CD4-positive, alpha-beta memory T cell (primary cell): ENCODE results near the gene TOLLIP. TPM values are rescaled to one million over a fixed set of nuclear protein-coding genes. Genes with fewer than 3 reads are reported as not detected.
A peak's percentile ranks its signal among the peaks of the same experiment; 100 is the strongest.

Source experiments
- CTCF ChIA-PET: fragments of 350-600 bp; sonication (Branson Sonifier 250); formaldehyde crosslinking; loops from one replicate; lab custom pipeline; 2021; ENCODE audit warnings: inconsistent platforms; ENCODE audit not compliant: partially characterized antibody; lab: Charles Lee
- POLR2A ChIA-PET: fragments of 350-600 bp; sonication (Branson Sonifier 250); formaldehyde crosslinking; loops from one replicate; lab custom pipeline; 2021; ENCODE audit not compliant: partially characterized antibody; lab: Charles Lee
- DNase-seq, 5 donors: peaks; one replicate each; pipeline versions ENCODE4 v3.0.0 to v3.0.0-alpha.2; 2020 to 2022; ENCODE audit warnings: mixed read lengths in 1 of 5
- H3K27ac ChIP-seq: one replicate; pipeline ENCODE4 v1.7.0; 2013; ENCODE audit warnings: low read depth, low read length
- H3K27me3 ChIP-seq: 2 replicates; pipeline ENCODE4 v1.7.0; 2013; ENCODE audit warnings: mild to moderate bottlenecking, low read length, moderate library complexity; ENCODE audit not compliant: insufficient read depth
- H3K36me3 ChIP-seq: 2 replicates; pipeline ENCODE4 v1.7.0; 2013; ENCODE audit warnings: mild to moderate bottlenecking, low read length, moderate library complexity; ENCODE audit not compliant: insufficient read depth
- H3K4me1 ChIP-seq: 2 replicates; pipeline ENCODE4 v1.7.0; 2013; ENCODE audit warnings: mild to moderate bottlenecking, low read length, moderate library complexity; ENCODE audit not compliant: insufficient read depth
- H3K4me3 ChIP-seq, 2 donors: one replicate each; pipeline ENCODE4 v1.7.0; 2013; ENCODE audit warnings: low read length in 2 of 2, mild to moderate bottlenecking in 1 of 2
- H3K9me3 ChIP-seq, 2 donors: one replicate each; pipeline ENCODE4 v1.7.0; 2013; ENCODE audit warnings: low read length in 2 of 2, control low read depth in 1 of 2; ENCODE audit not compliant: control insufficient read depth in 1 of 2
- H3K27ac Mint-ChIP-seq, 7 donors: one replicate each; pipeline ENCODE4 v1.8.0; 2020 to 2021; ENCODE audit warnings: mixed read lengths in 7 of 7, mild to moderate bottlenecking in 6 of 7, inconsistent platforms in 3 of 7, moderate library complexity in 3 of 7
- H3K27me3 Mint-ChIP-seq, 2 donors: one replicate each; pipeline ENCODE4 v1.8.0; 2020 to 2021; ENCODE audit warnings: mixed read lengths in 2 of 2
- H3K36me3 Mint-ChIP-seq, 2 donors: one replicate each; pipeline ENCODE4 v1.8.0; 2020 to 2021; ENCODE audit warnings: mixed read lengths in 2 of 2, inconsistent platforms in 1 of 2, mild to moderate bottlenecking in 1 of 2
- H3K4me1 Mint-ChIP-seq, 4 donors: one replicate each; pipeline ENCODE4 v1.8.0; 2020 to 2021; ENCODE audit warnings: mixed read lengths in 4 of 4, mild to moderate bottlenecking in 1 of 4
- H3K4me3 Mint-ChIP-seq, 8 donors: one replicate each; pipeline ENCODE4 v1.8.0; 2020 to 2021; ENCODE audit warnings: mixed read lengths in 8 of 8, mild to moderate bottlenecking in 7 of 8, moderate library complexity in 6 of 8, inconsistent platforms in 3 of 8
- H3K9me3 Mint-ChIP-seq, 8 donors: one replicate each; pipeline ENCODE4 v1.8.0; 2020 to 2021; ENCODE audit warnings: mixed read lengths in 8 of 8, mild to moderate bottlenecking in 5 of 8, inconsistent platforms in 3 of 8, moderate library complexity in 1 of 8
- intact Hi-C: fragments of 100-400 bp; cut with micrococcal nuclease; formaldehyde crosslinking; loops from one replicate; pipeline ENCODE4 v1.15.1; 2023
- polyA plus RNA-seq, 2 donors: library from polyadenylated mRNA; unstranded; fragments of 300-500 nt; fragmentation: Illumina TruSeq; gene quantifications; one replicate each; pipeline ENCODE4 v1.2.3, GENCODE V29; 2021
- total RNA-seq, 2 experiments: library from RNA; stranded (reverse); gene quantifications; one replicate each; pipeline ENCODE4 v1.2.3, GENCODE V29; 2021

TOLLIP gene
- total and polyA plus RNA-seq, 4 experiments from 2014 or later = 29.8 to 51.4 (median 41.7) TPM

DNA sequence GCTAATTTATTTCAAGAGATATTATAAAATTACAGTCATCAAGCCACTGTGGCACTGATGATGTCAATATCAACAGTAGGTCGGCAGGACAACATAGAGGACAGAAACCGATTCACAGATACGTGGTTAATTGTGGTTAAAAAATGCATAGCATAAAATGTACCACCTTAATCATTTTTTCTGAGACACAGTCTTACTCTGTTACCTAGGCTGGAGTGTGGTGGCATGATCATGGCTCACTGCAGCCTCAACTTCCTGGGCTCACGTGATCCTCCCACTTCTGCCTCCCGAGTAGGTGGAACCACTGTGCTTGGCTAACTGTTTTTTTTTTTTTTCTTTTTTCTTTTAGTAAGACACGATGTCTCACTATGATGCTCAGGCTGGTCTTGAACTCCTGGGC, 21.0 kb upstream of the TOLLIP start:
- H3K27me3 ChIP-seq = no peaks in the 10 kb centered on the region
- H3K27me3 Mint-ChIP-seq = peaks cover 0 to 6% of the 10 kb centered on the region in 2 donors
- peaks cover 0 to 8% (median 5%) of the 10 kb centered on the region in 4 donors for H3K4me1 Mint-ChIP-seq
- H3K4me1 ChIP-seq = peaks cover 8% of the 10 kb centered on the region
- ChIA-PET POLR2A (no interaction called here), CTCF (no interaction called here)
- intact Hi-C loops = loop anchor here (10.0 kb wide), 1 partner anchor 66 kb away; no protein-coding TSS in a partner anchor
- H3K36me3 ChIP-seq = no peaks in the 10 kb centered on the region
- H3K36me3 Mint-ChIP-seq = peaks cover 0 to 3% of the 10 kb centered on the region in 2 donors
- peaks cover 0 to 28% (median 22%) of the 10 kb centered on the region in 8 donors for H3K9me3 Mint-ChIP-seq
- no peak overlapping the region for H3K27ac Mint-ChIP-seq
- H3K4me3 Mint-ChIP-seq = no peak overlapping the region
- no peak overlapping the region for H3K4me3 ChIP-seq
- DNase-seq = no peak
- H3K27ac ChIP-seq = no peak overlapping the region
- no peaks in the 10 kb centered on the region for H3K9me3 ChIP-seq

DNA sequence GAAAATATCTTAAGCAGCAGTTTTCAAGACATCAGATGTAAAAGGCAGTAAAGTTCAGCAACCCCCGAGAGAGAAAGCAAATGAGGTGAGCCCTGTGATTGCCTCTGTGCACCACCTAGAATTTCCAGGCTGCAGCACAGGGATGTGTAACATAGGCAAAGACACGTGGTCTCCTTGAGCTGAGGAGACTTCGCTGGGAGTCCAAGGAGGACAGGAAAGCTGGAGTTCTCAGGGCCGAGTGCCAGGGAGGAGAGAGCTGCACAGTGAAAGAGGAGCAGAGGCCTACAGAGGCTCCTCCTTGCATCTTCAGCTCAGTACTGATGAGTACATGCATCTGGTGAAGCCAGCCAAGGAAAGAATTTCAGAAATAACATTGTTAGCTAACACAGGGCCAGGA, 17.6 kb upstream of the TOLLIP start:
- peak overlapping the region in 1 of 8 donors; percentile 10 for H3K4me3 Mint-ChIP-seq
- Histone ChIP-seq H3K9me3 (no peaks in the 10 kb centered on the region), H3K27ac (no peak overlapping the region), H3K27me3 (no peaks in the 10 kb centered on the region), H3K4me3 (no peak overlapping the region), H3K4me1 (peaks cover 3% of the 10 kb centered on the region), H3K36me3 (no peaks in the 10 kb centered on the region)
- H3K27ac Mint-ChIP-seq = no peak overlapping the region
- H3K9me3 Mint-ChIP-seq = peaks cover 0 to 28% (median 21%) of the 10 kb centered on the region in 8 donors
- no peak for DNase-seq
- H3K27me3 Mint-ChIP-seq = peaks cover 10 to 11% of the 10 kb centered on the region in 2 donors
- CTCF ChIA-PET = no interaction called here
- POLR2A ChIA-PET = interaction anchor here (1.1 to 1.4 kb wide), 2 partner anchors 9 to 16 kb away, joined by 3 to 5 read pairs; no protein-coding TSS in a partner anchor
- intact Hi-C loops = no loop called here
- no peaks in the 10 kb centered on the region for H3K4me1 Mint-ChIP-seq
- peaks cover 0 to 3% of the 10 kb centered on the region in 2 donors for H3K36me3 Mint-ChIP-seq

DNA sequence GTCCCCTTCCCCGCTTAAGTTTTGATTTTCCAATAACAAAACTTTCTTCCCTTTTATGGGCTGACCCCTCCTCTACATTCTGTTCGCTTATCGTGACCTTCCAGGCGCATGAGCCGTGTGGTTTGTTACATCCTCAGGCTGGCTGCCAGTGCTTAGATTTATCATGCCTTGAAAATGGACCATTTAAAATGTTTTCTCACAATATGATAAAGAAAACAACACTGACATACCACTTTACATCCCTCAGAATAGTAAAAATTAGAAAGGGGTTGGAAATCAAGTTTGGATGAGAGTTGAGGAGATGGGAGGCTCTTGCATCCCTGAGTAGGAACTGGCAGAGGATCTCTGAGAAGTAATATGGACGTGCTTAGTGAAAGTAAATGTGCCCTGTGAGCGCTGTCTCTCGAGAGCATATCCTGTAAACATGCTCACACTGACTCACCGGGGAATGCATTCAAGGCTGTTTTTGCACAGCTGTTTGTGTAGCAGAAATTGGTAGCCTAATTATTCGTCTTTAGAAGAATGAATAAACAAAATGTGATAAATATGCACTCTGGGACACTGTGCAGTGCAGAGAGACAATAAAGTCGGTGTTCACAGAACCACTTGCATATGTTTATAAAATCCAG, 17.1 kb upstream of the TOLLIP start:
- no peaks in the 10 kb centered on the region for H3K36me3 ChIP-seq
- H3K36me3 Mint-ChIP-seq = peaks cover 0 to 3% of the 10 kb centered on the region in 2 donors
- intact Hi-C loops = no loop called here
- CTCF ChIA-PET = no interaction called here
- H3K4me3 Mint-ChIP-seq = peak overlapping the region in 3 of 8 donors; percentile 10 to 44 (median 10)
- no peaks in the 10 kb centered on the region for H3K27me3 ChIP-seq
- no peak for DNase-seq
- H3K27me3 Mint-ChIP-seq = peaks cover 10 to 13% of the 10 kb centered on the region in 2 donors
- peaks cover 3% of the 10 kb centered on the region for H3K4me1 ChIP-seq
- peaks cover 0 to 28% (median 21%) of the 10 kb centered on the region in 8 donors for H3K9me3 Mint-ChIP-seq
- no peak overlapping the region for H3K27ac ChIP-seq
- POLR2A ChIA-PET = interaction anchor here (1.1 to 1.4 kb wide), 2 partner anchors 9 to 16 kb away, joined by 3 to 5 read pairs; no protein-coding TSS in a partner anchor
- H3K4me3 ChIP-seq = no peak overlapping the region
- no peaks in the 10 kb centered on the region for H3K9me3 ChIP-seq
- H3K4me1 Mint-ChIP-seq = no peaks in the 10 kb centered on the region
- H3K27ac Mint-ChIP-seq = peak overlapping the region in 2 of 7 donors; percentile 14 to 68

- intact Hi-C loops = no loop called here
- no peaks in the 10 kb centered on the region for H3K9me3 ChIP-seq
- no peaks in the 10 kb centered on the region for H3K27me3 ChIP-seq
- no peak overlapping the region for H3K4me3 Mint-ChIP-seq
- no peak overlapping the region for H3K4me3 ChIP-seq
- CTCF ChIA-PET = no interaction called here
- peaks cover 0 to 2% of the 10 kb centered on the region in 2 donors for H3K36me3 Mint-ChIP-seq
- no peak overlapping the region for H3K27ac Mint-ChIP-seq
- no peaks in the 10 kb centered on the region for H3K4me1 Mint-ChIP-seq
- peaks cover 15 to 22% of the 10 kb centered on the region in 2 donors for H3K27me3 Mint-ChIP-seq
- H3K27ac ChIP-seq = no peak overlapping the region
- no peaks in the 10 kb centered on the region for H3K4me1 ChIP-seq
- no peak for DNase-seq
- H3K36me3 ChIP-seq = no peaks in the 10 kb centered on the region
- POLR2A ChIA-PET = interaction anchor here (1.3 kb wide), 1 partner anchor 15 kb away, joined by 3 read pairs; the partner anchor contains the start of gene TOLLIP
- peaks cover 0 to 25% (median 21%) of the 10 kb centered on the region in 8 donors for H3K9me3 Mint-ChIP-seq
Observed at GRCh38 chr11:1323774-1324173, 14.3 kb upstream of the TOLLIP start.

GRCh38 chr11:1317993-1318392, 8.6 kb upstream of the TOLLIP start:
- intact Hi-C loops = no loop called here
- Mint-ChIP-seq H3K4me1 (no peaks in the 10 kb centered on the region), H3K9me3 (peaks cover 0 to 1% (median 0%) of the 10 kb centered on the region in 8 donors), H3K4me3 (no peak overlapping the region), H3K27ac (no peak overlapping the region), H3K27me3 (peaks cover 7 to 13% of the 10 kb centered on the region in 2 donors), H3K36me3 (no peaks in the 10 kb centered on the region)
- Histone ChIP-seq H3K4me3 (no peak overlapping the region), H3K27ac (no peak overlapping the region), H3K9me3 (no peaks in the 10 kb centered on the region), H3K36me3 (no peaks in the 10 kb centered on the region), H3K4me1 (no peaks in the 10 kb centered on the region), H3K27me3 (no peaks in the 10 kb centered on the region)
- DNase-seq = no peak
- ChIA-PET POLR2A (no interaction called here), CTCF (no interaction called here)

- Histone ChIP-seq H3K4me1 (no peaks in the 10 kb centered on the region), H3K27ac (no peak overlapping the region), H3K27me3 (no peaks in the 10 kb centered on the region), H3K4me3 (no peak overlapping the region), H3K36me3 (no peaks in the 10 kb centered on the region), H3K9me3 (no peaks in the 10 kb centered on the region)
- H3K27ac Mint-ChIP-seq = no peak overlapping the region
- H3K9me3 Mint-ChIP-seq = peaks cover 0 to 2% (median 0%) of the 10 kb centered on the region in 8 donors
- peaks cover 7 to 13% of the 10 kb centered on the region in 2 donors for H3K27me3 Mint-ChIP-seq
- no peak for DNase-seq
- intact Hi-C loops = no loop called here
- H3K4me3 Mint-ChIP-seq = no peak overlapping the region
- CTCF ChIA-PET = no interaction called here
- no peaks in the 10 kb centered on the region for H3K4me1 Mint-ChIP-seq
- POLR2A ChIA-PET = no interaction called here
- no peaks in the 10 kb centered on the region for H3K36me3 Mint-ChIP-seq
Observed at GRCh38 chr11:1317432-1317831, 8.0 kb upstream of the TOLLIP start.

DNA sequence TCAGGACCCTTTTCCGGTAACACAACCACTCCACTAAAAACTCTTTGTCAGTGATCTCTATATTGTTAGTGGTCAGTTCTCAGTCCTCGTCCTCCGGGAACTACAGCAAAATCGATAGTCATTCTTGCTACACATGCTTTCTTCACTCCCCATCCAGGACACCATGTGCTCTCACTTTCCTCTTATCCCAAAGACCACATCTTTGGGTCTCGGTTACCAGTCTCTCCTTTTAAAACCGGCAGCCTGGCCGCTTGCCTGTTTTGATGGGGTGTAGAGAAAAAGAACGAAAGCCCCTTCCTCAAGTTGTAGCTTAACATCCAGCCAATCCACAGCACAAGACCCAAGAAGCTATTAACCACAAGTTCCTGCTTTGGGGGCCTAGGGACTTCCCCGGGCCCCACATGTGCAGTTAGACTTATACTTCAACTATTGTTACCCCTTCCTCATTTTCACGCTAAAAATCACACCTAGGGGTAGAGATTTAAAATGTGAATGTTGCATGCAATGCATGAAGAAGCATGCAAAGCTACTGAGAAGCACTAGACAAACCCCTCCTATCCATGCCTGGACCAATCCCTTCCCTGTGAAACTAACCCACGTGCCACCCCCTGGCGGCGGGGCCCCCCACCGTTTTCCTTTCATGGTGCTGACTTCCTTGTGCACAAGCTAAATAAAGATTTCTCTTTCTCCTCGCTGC, 1.5 kb upstream of the TOLLIP start:
- Mint-ChIP-seq H3K36me3 (peaks cover 0 to 10% of the 10 kb centered on the region in 2 donors), H3K9me3 (peaks cover 0 to 7% (median under 1%) of the 10 kb centered on the region in 8 donors), H3K27ac (peak overlapping the region; percentile 63 to 98 (median 94)), H3K4me3 (peak overlapping the region; percentile 83 to 91 (median 87)), H3K27me3 (peaks cover 0 to 1% of the 10 kb centered on the region in 2 donors), H3K4me1 (peaks cover 17 to 43% (median 33%) of the 10 kb centered on the region in 4 donors)
- intact Hi-C loops = no loop called here
- H3K9me3 ChIP-seq = no peaks in the 10 kb centered on the region
- POLR2A ChIA-PET = interaction anchor here (1.1 to 4.1 kb wide), 7 partner anchors 16 to 78 kb away, joined by 3 to 34 read pairs (median 8); partner anchors contain the start of gene BRSK2
- peak overlapping the region in 1 of 2 donors; percentile 63 for H3K4me3 ChIP-seq
- CTCF ChIA-PET = interaction anchor here (1.0 to 1.6 kb wide), 2 partner anchors 9 to 263 kb away, joined by 3 read pairs; no protein-coding TSS in a partner anchor
- no peaks in the 10 kb centered on the region for H3K36me3 ChIP-seq
- no peaks in the 10 kb centered on the region for H3K27me3 ChIP-seq
- H3K27ac ChIP-seq = peak overlapping the region; percentile 83
- peaks cover 45% of the 10 kb centered on the region for H3K4me1 ChIP-seq
- peak; percentile 26 to 69 (median 33) for DNase-seq
